ENCODE results near the gene KHDRBS2.

DNA sequence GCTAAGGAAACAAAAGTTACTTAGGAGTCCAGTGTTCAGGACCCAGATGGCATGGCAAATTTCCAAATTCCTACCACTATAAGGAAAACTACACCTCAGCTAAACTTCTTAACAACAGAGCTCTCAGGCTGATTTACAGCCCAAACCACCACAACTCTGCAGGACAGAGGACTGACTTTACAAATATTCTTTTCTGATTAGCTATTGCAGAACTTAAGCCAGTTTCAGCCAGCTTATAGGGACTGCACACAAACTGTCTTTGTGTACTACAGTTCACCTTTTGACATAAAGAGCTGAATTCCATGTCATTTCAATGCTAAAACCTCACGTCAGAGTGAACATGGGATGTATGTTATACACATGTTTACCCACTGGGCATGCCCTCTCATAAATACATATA lies 305.4 kb downstream of the KHDRBS2 start:
- TF ChIP-seq CTCF (conservative IDR thresholded peaks at IDR 0.05 in 1 of 2, IDR thresholded peaks at IDR 0.05 in 1 of 2; ENCODE audit: extremely low read depth in 1 of 2, insufficient read depth in 1 of 2, low read depth in 1 of 2, low read length in 2 of 2) (no peak), EZH2 (IDR thresholded peaks at IDR 0.05; ENCODE audit: borderline replicate concordance, low read length) (no peak)
